Measurements from ENCODE around the gene NPHP3.

NPHP3 gene

GRCh38 chr3:132690040-132690439, 32.2 kb downstream of the NPHP3 start:
- no peak for DNase-seq (ENCODE audit: low spot score)

- no peak for DNase-seq (ENCODE audit: low spot score)
Observed at GRCh38 chr3:132682201-132682600, 40.0 kb downstream of the NPHP3 start.

GRCh38 chr3:132681421-132681820, 40.8 kb downstream of the NPHP3 start:
- no peak for DNase-seq (ENCODE audit: low spot score)

- no peak for DNase-seq (ENCODE audit: low spot score)
Observed at GRCh38 chr3:132679911-132680310, 42.3 kb downstream of the NPHP3 start.

GRCh38 chr3:132675408-132675807, 46.8 kb downstream of the NPHP3 start:
- DNase-seq (ENCODE audit: low spot score), result no peak

- DNase-seq (ENCODE audit: low spot score), result no peak
Observed at GRCh38 chr3:132669256-132669777, 52.9 kb downstream of the NPHP3 start.

- DNase-seq (ENCODE audit: low spot score), result no peak
Observed at GRCh38 chr3:132665230-132665745, 56.9 kb downstream of the NPHP3 start.

GRCh38 chr3:132662212-132662611, 60.0 kb downstream of the NPHP3 start:
- DNase-seq (ENCODE audit: low spot score), result no peak

GRCh38 chr3:132661101-132661500, 61.1 kb downstream of the NPHP3 start:
- DNase-seq (ENCODE audit: low spot score), result no peak

GRCh38 chr3:132660811-132661070, 61.5 kb downstream of the NPHP3 start:
- DNase-seq (ENCODE audit: low spot score), result peak; percentile 40

- peak; percentile 79 for DNase-seq (ENCODE audit: low spot score)
Observed at GRCh38 chr3:132660052-132660810, 62.0 kb downstream of the NPHP3 start, which contains the start of gene UBA5. Gene UBA5 (plus strand): TSS chr3:132660329. CDS start chr3:132660538, 209 bp downstream.

- DNase-seq (ENCODE audit: low spot score), result peak; percentile 78
Observed at GRCh38 chr3:132659365-132660051, 62.7 kb downstream of the NPHP3 start, which contains the start of gene ACAD11. Gene ACAD11 (minus strand): TSS chr3:132659809. CDS start chr3:132659751, 58 bp downstream.

GRCh38 chr3:132659000-132659364, 63.2 kb downstream of the NPHP3 start:
- peak; percentile 24 for DNase-seq (ENCODE audit: low spot score)

GRCh38 chr3:132657869-132658747, 64.1 kb downstream of the NPHP3 start:
- no peak for DNase-seq (ENCODE audit: low spot score)

- DNase-seq (ENCODE audit: low spot score), result no peak
Observed at GRCh38 chr3:132655471-132655870, 66.7 kb downstream of the NPHP3 start.

GRCh38 chr3:132654721-132655120, 67.5 kb downstream of the NPHP3 start:
- no peak for DNase-seq (ENCODE audit: low spot score)

GRCh38 chr3:132654190-132654589, 68.0 kb downstream of the NPHP3 start:
- no peak for DNase-seq (ENCODE audit: low spot score)

GRCh38 chr3:132652640-132653270, 69.5 kb downstream of the NPHP3 start:
- no peak for DNase-seq (ENCODE audit: low spot score)

- no peak for DNase-seq (ENCODE audit: low spot score)
Observed at GRCh38 chr3:132650153-132650552, 72.1 kb downstream of the NPHP3 start.

- DNase-seq (ENCODE audit: low spot score), result no peak
Observed at GRCh38 chr3:132645058-132645457, 77.2 kb downstream of the NPHP3 start.

- DNase-seq (ENCODE audit: low spot score), result no peak
Observed at GRCh38 chr3:132643366-132643765, 78.8 kb downstream of the NPHP3 start.

- no peak for DNase-seq (ENCODE audit: low spot score)
Observed at GRCh38 chr3:132642539-132642847, 79.7 kb downstream of the NPHP3 start.
